ENCODE measurements around the gene GABBR1. TPM values are rescaled to one million over a fixed set of nuclear protein-coding genes. Genes with fewer than 3 reads are reported as not detected.

The GABBR1 gene
- total RNA-seq, 1 donor from 2014 or later: 33.5 TPM

Other genes with a start within 250 kb of the GABBR1 start
- not detected for gene OR12D2, start 237.6 kb downstream of the GABBR1 start, total RNA-seq
- not detected for gene OR12D1, start 218.3 kb downstream of the GABBR1 start, total RNA-seq
- not detected for gene OR10C1, start 193.9 kb downstream of the GABBR1 start, total RNA-seq
- not detected for gene OR11A1, start 176.1 kb downstream of the GABBR1 start, total RNA-seq
- not detected for gene OR2H1, start 176.0 kb downstream of the GABBR1 start, total RNA-seq
- not detected for gene MAS1L, start 145.2 kb downstream of the GABBR1 start, total RNA-seq
- not detected for gene UBD, start 73.5 kb downstream of the GABBR1 start, total RNA-seq
- gene OR2H2, start 48.1 kb downstream of the GABBR1 start, total RNA-seq: not detected
- gene MOG, start 23.9 kb upstream of the GABBR1 start, total RNA-seq: not detected
- not detected for gene ZFP57, start 48.0 kb upstream of the GABBR1 start, total RNA-seq
- 66.5 TPM for gene HLA-F, start 90.3 kb upstream of the GABBR1 start, total RNA-seq
- gene HLA-G, start 194.6 kb upstream of the GABBR1 start, total RNA-seq: not detected